ENCODE data around the gene DPEP3.
"Not testable (repeated sequence)": the region's sequence is repeated elsewhere in the genome, so short reads cannot be mapped to it uniquely, and the experiment has no call there.

Gene DPEP3

GRCh38 chr16:67993207-67994039, 13.1 kb upstream of the DPEP3 start:
- peak; percentile 73 for DNase-seq (ENCODE audit: low spot score)

GRCh38 chr16:67992661-67993206, 12.4 kb upstream of the DPEP3 start:
- no peak for DNase-seq (ENCODE audit: low spot score)

- DNase-seq (ENCODE audit: low spot score) = no peak
Measured at GRCh38 chr16:67990018-67990386, 9.7 kb upstream of the DPEP3 start.

- DNase-seq (ENCODE audit: low spot score) = no peak
Measured at GRCh38 chr16:67989322-67990017, 9.2 kb upstream of the DPEP3 start.

- no peak for DNase-seq (ENCODE audit: low spot score)
Measured at GRCh38 chr16:67988675-67989074, 8.4 kb upstream of the DPEP3 start.

GRCh38 chr16:67987460-67988160, 7.3 kb upstream of the DPEP3 start:
- DNase-seq (ENCODE audit: low spot score) = peak; percentile 13

- DNase-seq (ENCODE audit: low spot score) = no peak
Measured at GRCh38 chr16:67986949-67987348, 6.7 kb upstream of the DPEP3 start.

- no peak for DNase-seq (ENCODE audit: low spot score)
Measured at GRCh38 chr16:67982011-67982696, 1.9 kb upstream of the DPEP3 start.

GRCh38 chr16:67977469-67978227, 2.7 kb downstream of the DPEP3 start:
- no peak for DNase-seq (ENCODE audit: low spot score)

GRCh38 chr16:67977005-67977404, 3.3 kb downstream of the DPEP3 start:
- DNase-seq (ENCODE audit: low spot score) = no peak

GRCh38 chr16:67976205-67976604, 4.1 kb downstream of the DPEP3 start:
- DNase-seq (ENCODE audit: low spot score) = no peak

- no peak for DNase-seq (ENCODE audit: low spot score)
Measured at GRCh38 chr16:67975321-67976105, 4.8 kb downstream of the DPEP3 start.

GRCh38 chr16:67972285-67972684, 8.0 kb downstream of the DPEP3 start:
- DNase-seq (ENCODE audit: low spot score) = not testable (repeated sequence)

- no peak for DNase-seq (ENCODE audit: low spot score)
Measured at GRCh38 chr16:67971111-67971510, 9.2 kb downstream of the DPEP3 start.

- no peak for DNase-seq (ENCODE audit: low spot score)
Measured at GRCh38 chr16:67969254-67970039, 10.9 kb downstream of the DPEP3 start.

GRCh38 chr16:67968400-67969253, 11.7 kb downstream of the DPEP3 start, which contains the start of gene SLC12A4:
TSS of gene SLC12A4 (minus strand) at chr16:67968637. CDS start at chr16:67968553, 84 bp downstream.
- peak; percentile 88 for DNase-seq (ENCODE audit: low spot score)

- peak; percentile 31 for DNase-seq (ENCODE audit: low spot score)
Measured at GRCh38 chr16:67967958-67968399, 12.3 kb downstream of the DPEP3 start.

GRCh38 chr16:67967183-67967957, 12.9 kb downstream of the DPEP3 start:
- peak; percentile 49 for DNase-seq (ENCODE audit: low spot score)

All from kidney tubule cell (primary cell).